ENCODE measurements around the gene SMAP1.

Gene SMAP1

DNA sequence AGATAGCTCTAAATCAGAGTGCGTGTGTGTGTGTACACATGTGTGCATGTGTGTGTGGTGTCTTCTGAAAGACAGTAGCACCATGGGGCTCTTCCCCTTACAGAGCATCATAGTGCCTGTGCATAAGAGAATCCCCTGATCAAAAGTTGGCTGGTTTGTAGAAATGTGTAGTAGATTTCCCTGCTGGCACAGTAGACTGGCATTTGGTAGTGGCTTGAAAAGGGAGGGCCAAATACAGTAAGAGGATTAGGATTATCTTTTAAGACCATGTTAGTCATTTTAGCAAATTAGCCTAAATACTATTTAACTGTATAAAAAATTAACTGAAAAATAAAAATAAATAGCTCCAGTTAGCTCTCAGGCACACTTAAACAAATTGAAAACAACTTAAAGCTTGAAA is 176.6 kb downstream of the SMAP1 start:
- no peak for DNase-seq

GRCh38 chr6:70846207-70846835 is 178.6 kb downstream of the SMAP1 start:
- DNase-seq, result no peak

- no peak for DNase-seq
Observed at GRCh38 chr6:70847106-70848084, 179.7 kb downstream of the SMAP1 start.

GRCh38 chr6:70849348-70850069 is 181.8 kb downstream of the SMAP1 start:
- DNase-seq, result no peak

DNA sequence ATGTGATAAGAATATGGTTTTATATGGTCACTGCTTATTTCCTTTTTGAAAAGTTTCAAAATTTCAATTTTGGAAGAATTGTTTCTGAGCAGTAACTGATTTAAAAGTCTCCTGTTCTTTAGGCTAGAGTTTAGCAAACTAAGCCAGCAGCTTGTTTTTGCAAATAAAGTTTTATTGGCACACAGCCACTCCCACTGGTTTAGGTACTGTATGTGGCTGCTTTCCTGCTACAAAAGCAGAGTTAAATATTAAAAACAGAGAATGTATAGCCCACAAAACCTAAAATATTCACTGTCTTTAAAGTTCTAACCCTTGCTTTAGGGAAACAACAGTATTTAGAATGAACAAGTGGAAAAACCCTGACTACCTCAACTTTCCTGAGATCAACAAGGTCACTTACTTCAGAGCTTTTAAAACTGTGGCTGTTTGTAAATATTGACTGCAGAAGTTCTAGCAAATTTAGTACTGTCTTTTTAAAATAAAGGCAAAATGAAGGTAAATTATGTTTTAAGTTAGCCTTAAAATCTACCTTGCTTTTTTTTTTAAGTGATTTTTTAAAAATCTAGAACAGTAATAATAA is 185.1 kb downstream of the SMAP1 start:
- no peak for DNase-seq

GRCh38 chr6:70857387-70858077 is 189.8 kb downstream of the SMAP1 start:
- no peak for DNase-seq

DNA sequence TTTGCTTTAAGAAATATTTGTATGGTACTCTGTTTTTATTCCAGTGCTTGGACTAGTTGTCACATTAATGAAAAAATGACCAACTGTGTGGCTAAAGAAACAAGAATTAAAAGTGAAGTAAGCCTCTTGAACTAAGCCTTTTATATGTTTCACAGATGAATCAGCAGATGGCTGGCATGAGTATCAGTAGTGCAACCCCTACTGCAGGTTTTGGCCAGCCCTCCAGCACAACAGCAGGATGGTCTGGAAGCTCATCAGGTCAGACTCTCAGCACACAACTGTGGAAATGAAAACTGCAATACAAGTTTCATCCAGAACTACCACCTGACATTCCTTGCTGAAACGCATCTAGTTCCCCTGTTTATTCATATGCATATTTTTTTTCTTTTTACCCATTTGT is 192.4 kb downstream of the SMAP1 start:
- DNase-seq, result no peak

GRCh38 chr6:70860920-70861319 is 193.2 kb downstream of the SMAP1 start:
- no peak for DNase-seq

DNA sequence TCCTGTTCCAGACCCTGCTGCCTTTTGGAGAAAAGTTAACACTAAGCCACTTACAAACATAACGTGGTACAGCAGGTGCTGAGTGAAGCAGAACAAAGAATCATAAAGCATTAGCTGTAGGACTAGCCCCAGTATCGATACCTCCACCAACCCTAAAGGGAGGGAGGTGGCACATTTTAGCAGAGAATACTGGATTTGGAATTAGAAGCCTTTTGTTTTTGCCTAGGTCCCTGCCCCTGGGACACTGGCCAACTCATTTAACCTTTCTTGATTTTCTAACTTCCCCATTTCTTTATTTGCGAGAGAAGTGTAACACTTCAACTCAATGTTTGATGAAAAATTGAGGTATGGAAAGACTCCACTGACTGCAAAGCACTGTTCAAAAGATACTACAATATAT is 195.7 kb downstream of the SMAP1 start:
- no peak for DNase-seq

DNA sequence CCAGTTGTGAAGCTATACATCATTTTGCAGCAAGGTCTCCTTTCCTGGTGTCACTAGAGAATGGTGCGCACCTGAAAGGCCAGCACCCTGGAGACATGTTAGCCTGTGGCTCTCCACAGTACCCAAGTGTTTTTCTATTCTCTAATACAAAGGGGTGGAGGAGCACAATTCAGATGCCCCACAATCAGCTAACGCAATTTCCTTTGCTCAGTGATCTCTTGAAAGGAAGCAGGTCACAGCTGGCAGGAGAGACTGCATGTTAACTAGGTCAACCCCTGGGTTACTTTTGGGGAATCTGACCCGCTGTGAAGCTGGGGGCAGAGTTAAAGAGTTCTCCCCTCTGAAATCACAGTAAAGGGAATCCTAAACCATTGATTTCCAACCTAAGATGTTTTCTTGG is 196.7 kb downstream of the SMAP1 start:
- DNase-seq, result no peak

GRCh38 chr6:70872469-70872868 is 204.8 kb downstream of the SMAP1 start:
- DNase-seq, result no peak

GRCh38 chr6:70874181-70874913 is 206.7 kb downstream of the SMAP1 start:
- no peak for DNase-seq

GRCh38 chr6:70879496-70879895 is 211.8 kb downstream of the SMAP1 start:
- DNase-seq, result no peak

DNA sequence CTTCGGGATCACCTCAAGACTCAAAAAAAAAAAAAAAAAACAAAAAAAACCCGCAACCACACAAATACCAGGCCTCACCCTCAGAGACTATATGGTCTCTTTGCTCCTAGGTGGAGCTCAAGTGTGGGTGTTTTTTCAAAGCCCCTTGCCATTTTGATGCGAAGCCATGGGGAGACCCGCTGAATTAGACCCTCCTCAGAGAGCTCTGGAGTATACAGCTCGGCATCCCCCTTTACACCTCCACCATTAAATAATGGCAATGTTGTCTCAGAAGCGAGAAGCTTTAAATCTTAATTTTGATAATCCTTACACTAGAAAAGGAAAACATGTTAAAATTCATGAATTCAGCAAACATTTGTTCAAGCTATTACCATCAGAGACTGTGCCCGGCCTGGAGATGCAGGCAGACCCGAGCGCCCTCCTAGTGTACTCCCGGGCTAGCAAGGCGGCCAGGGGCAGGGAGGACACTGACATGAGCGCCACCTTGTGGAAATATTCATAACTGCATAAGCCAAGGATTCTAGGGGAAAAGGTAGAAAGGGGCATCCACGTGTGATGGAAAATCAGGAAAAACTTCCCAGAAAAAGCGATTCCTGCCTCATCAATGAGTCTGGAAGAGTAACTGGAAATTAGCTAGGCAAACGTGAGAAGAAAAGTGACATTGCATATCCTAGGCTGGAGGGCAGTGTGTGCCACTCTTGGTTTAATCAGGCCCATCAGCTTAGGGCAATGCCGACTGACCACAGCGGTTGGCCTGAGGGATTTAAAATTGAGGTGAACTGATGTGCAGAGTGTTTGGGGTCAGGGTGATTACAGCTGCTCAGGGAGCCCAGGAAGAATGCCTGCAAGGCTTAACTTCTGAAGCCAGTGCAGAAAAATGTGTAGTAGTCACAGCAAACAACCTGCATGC is 216.6 kb downstream of the SMAP1 start:
- DNase-seq, result no peak

DNA sequence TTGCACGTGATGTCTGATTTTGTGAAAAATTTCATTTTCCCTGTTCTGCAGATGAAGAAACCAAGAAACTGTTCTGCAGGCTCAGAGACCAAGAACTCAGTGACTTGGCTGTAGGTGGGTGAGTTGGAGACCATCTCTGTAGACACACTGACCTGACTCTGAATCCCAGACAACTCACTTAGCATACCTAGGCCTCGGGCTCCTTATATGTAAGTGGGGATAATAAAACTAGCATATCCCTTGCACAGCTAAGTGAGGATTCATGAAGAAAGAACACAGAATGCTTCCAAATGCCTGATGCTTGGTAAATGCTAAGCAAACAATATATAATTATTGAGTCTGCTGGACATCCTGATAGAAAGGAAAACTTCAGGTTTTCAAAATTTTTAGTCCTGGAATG is 218.4 kb downstream of the SMAP1 start:
- no peak for DNase-seq

- no peak for DNase-seq
Observed at GRCh38 chr6:70886661-70887060, 219.0 kb downstream of the SMAP1 start.

DNA sequence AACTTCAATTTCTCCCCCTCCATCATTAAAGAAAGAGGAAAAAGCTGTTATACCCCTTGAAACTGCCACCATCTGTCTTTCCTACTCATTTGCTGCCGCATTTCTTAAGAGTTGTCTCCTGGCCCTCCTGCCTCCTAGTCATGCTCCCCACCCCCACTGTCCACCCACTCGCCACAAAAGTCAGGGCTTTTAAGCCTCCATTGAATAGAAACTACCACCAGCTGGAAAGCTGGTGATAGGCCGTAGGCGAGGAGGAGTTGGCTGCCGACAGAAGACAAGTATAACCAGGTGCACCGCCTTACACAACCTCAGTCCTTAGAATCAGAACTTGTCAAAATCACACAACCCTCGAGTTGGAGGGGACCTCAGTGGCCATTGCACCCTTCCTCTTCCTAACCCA is 221.6 kb downstream of the SMAP1 start:
- DNase-seq, result no peak

- DNase-seq, result no peak
Observed at GRCh38 chr6:70894001-70894400, 226.3 kb downstream of the SMAP1 start.

GRCh38 chr6:70900047-70900446 is 232.4 kb downstream of the SMAP1 start:
- DNase-seq, result no peak

GRCh38 chr6:70901324-70901723 is 233.6 kb downstream of the SMAP1 start:
- no peak for DNase-seq
